HCT116 (cell line): Measurements from ENCODE around the gene ABHD3.

Experiments
- CTCF ChIP-seq, 3 experiments: fragments of 200-600 bp in 1 of 3; sonication (generic) in 1 of 3; IDR thresholded peaks in 2 of 3; conservative IDR thresholded peaks in 1 of 3; 2 replicates each; pipeline ENCODE4 v1.5.1; 2012 to 2017; ENCODE audit warnings: low read depth in 2 of 3, low read length in 2 of 3, antibody characterized with exemption in 1 of 3, borderline replicate concordance in 1 of 3, control low read depth in 1 of 3, mild to moderate bottlenecking in 1 of 3, mixed read lengths in 1 of 3, mixed run types in 1 of 3, moderate library complexity in 1 of 3; ENCODE audit not compliant: insufficient read depth in 1 of 3
- EZH2 ChIP-seq: fragments of 200-600 bp; sonication (generic); IDR thresholded peaks from 2 replicates; pipeline ENCODE4 v1.6.1; 2017; ENCODE audit warnings: antibody characterized with exemption, mixed run types
- POLR2AphosphoS5 ChIP-seq: IDR thresholded peaks from 2 replicates; pipeline ENCODE4 v1.6.1; 2011; ENCODE audit warnings: mild to moderate bottlenecking, low read depth, low read length, moderate library complexity
- REST ChIP-seq: IDR thresholded peaks from 2 replicates; pipeline ENCODE4 v1.6.1; 2012; ENCODE audit warnings: low read depth

- TF ChIP-seq REST: no peak
- no peak for TF ChIP-seq CTCF (IDR thresholded peaks at IDR 0.05 in 2 of 3, conservative IDR thresholded peaks at IDR 0.05 in 1 of 3; ENCODE audit: borderline replicate concordance in 1 of 3, insufficient read depth in 1 of 3, low read depth in 2 of 3, low read length in 2 of 3)
- TF ChIP-seq EZH2: no peak
- no peak for TF ChIP-seq POLR2AphosphoS5
Measured at GRCh38 chr18:21605213-21605612, 99.4 kb downstream of the ABHD3 start.
